Mesangial cell (primary cell): ENCODE measurements around the gene CDK5. TPM values are rescaled to one million over a fixed set of nuclear protein-coding genes. Genes with fewer than 3 reads are reported as not detected.

Experiments used
- total RNA-seq: library from RNA; depleted of rRNA; stranded (reverse); fragments of >200 nt; gene quantifications from 2 replicates; pipeline ENCODE4 v1.2.3, GENCODE V29; 2015

CDK5 gene
- total RNA-seq, result 23.0 and 33.3 TPM in 2 replicates

GRCh38 chr7:151057506-151057988, at the start of gene CDK5:
Gene CDK5 (minus strand): TSS chr7:151057897. CDS start chr7:151057848, 49 bp downstream.

DNA sequence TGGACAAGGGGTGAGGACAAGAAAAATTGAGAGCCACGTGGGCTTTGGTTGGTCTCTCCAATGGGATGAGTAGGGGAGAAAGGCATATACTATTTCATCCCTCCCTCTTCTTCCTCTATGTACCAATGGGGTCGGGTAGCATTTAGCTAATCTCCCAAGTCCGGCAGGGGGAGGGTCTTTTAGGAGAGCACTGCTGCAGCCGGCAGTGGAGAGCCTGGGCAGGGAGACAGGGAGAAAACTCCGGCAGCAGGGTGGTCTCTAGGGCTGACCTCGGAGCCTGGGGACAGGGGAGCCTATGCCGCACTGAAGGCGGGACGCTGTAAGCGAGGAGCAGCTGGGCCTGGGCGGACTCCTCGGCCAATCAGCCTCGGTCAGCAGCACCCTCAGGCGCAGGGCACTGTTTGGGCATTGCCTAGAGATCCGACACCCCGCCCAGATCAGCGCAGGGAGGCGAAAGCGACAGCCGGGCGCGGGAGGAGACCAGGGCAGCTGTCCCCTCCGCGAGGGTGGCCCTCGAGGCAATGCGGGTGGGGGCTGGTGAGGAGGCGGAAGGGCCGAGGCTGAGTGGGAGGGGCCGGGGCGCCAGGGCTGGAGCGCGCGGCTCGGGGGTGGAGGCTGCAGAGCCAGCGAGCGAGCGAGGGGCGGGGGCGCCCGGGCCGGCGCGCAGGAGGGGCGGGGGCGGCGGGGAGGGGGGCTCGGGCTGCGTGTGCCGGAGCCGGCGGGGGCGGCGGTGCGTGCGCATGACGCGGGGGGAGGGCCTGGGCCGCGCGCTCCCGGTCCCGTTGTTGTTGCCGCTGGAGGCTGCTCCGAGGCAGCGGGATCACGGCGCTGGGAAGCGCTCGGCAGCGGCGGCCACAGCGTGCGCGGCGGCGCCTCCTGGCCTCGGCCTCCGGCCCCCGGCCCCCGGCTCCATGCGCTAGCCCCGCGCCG, 28.3 kb upstream of the CDK5 start, which contains the start of gene AGAP3:
Gene AGAP3 (plus strand): TSS at position 785 of the 930 bp plus-strand sequence. CDS start 267 bp downstream, outside the sequence.

GRCh38 chr7:151083071-151083823, 25.6 kb upstream of the CDK5 start, which contains the start of gene TMUB1:
Gene TMUB1 (minus strand): TSS chr7:151083493. CDS start chr7:151082563, 930 bp downstream.

DNA sequence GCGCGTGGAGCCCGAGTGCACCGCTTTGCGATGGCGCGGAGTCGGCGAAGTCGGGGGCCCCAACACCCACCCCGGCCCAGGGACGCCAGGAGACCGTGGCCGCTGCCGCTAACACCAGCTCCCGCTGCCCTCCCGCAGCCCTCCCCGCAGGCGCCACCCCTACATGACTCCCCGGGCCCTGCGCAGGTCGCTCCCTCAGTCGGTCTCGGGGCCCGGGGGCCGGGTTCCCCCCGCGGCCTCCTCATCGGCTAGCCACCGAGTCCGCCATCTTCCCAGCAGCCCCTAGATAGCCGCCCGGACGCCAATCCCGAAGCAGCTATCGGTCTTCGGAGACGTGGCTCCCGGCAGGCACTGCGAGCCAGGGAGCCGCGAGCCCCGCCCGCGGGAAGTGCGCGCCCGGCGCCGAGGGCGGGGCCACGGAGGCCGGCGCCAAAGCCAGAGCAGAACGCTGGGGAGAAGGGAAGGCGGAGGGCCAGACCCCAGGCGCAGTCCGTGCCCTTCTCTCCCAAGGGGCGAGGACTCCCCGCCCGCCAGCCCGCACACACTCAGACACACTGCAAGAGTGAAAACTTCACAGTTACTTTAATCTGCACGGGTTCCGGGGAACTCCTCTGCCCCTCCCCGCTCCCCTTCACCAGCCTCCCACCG, 22.9 kb upstream of the CDK5 start, which contains the start of gene FASTK:
Gene FASTK (minus strand): TSS at position 288 of the 648 bp plus-strand sequence. CDS start 43 bp downstream, at position 245.

GRCh38 chr7:151059367-151060112, 1.8 kb upstream of the CDK5 start, which contains the start of gene SLC4A2:
Gene SLC4A2 (plus strand): TSS chr7:151059589. CDS start chr7:151061988, 2,399 bp downstream.

GRCh38 chr7:151047976-151048815, 9.5 kb downstream of the CDK5 start, which contains the start of gene ASIC3:
Gene ASIC3 (plus strand): TSS chr7:151048531. CDS start chr7:151048886, 355 bp downstream.

DNA sequence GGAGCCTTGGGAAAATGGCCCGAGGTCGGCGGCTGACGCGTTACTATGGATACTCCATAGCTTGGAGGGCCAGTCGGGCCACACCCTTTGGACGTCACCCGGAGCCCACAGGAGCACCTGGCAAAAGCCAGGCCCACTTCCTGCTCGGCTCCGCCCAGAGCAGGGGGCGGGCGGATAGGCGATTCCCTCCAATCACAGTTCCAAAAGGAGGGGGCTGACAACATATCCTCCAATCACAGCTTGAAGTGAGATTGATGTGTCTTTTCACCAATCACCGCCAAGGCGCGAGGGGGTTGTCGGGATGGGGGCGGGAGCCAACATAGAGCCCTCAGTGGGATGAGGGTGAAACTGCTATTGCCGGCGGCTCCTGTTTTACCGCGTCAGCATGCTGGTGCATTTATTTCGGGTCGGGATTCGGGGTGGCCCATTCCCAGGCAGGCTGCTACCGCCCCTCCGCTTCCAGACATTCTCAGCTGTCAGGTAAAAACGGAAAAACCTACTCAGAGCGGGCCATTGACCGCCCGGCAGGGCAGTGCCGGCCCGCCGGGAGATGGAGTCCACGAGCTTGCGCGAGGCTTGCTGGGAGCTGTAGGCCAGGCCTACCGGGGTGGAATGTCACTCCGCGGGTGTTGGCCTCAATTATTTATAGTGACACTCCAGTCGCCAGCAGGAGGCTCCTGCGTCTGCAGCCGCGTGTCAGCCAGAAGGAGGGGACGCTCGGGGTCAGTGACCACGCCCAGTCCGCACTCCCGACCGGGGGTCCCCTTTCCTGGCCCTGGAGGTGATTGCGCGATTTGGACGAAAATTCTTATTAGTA, 29.4 kb downstream of the CDK5 start, which contains the start of gene ABCB8:
Gene ABCB8 (plus strand): TSS at position 320 of the 817 bp plus-strand sequence. CDS start 66 bp downstream, at position 386.

DNA sequence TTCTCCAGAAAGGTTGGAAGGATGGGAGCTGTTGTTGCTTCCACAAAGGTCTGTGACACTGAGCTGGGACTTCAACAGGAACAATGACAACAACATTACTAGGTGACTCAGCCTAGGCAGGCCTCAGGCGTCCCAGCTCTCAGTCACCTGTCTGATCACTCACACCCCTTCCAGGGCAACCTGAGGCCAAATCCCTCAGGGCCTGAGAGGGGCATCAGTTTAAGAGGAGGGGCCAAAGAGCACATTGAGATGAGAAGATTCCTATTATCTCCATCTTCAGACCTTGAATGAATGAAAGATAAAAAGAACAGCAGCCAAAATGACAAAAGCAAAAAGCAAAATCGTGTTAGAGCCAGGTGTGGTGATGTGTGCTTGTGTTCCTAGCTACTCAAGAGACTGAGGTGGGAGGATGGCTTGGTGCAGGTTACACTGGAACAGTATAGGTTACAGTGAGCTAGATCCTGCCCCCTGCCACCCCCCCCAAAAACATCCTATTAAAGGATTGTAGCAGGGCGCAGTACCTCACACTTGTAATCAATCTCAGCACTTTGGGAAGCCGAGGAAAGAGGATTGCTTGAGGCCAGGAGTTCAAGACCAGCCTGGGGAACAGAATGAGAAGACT, 33.2 kb downstream of the CDK5 start, which contains the start of gene ATG9B:
Gene ATG9B (minus strand): TSS at position 60 of the 622 bp plus-strand sequence. CDS start 71 bp downstream, outside the sequence.

Other genes with a start within 250 kb of the CDK5 start
- gene AOC1, start 205.4 kb downstream of the CDK5 start, total RNA-seq, result not detected in 2 replicates
- gene KCNH2, start 79.6 kb downstream of the CDK5 start, total RNA-seq, result 1.4 and 2.3 TPM in 2 replicates
- gene NOS3, start 66.9 kb downstream of the CDK5 start, total RNA-seq, result 2.0 and 4.3 TPM in 2 replicates
- under 0.01 and 0.33 TPM in 2 replicates for gene ATG9B, start 33.4 kb downstream of the CDK5 start, total RNA-seq
- 35.2 and 52.0 TPM in 2 replicates for gene ABCB8, start 29.4 kb downstream of the CDK5 start, total RNA-seq
- 0.38 TPM in 1 of 2 replicates, not detected in the other for gene ASIC3, start 9.4 kb downstream of the CDK5 start, total RNA-seq
- gene SLC4A2, start 1.7 kb upstream of the CDK5 start, total RNA-seq, result 177 and 233 TPM in 2 replicates
- 77.7 and 91.1 TPM in 2 replicates for gene FASTK, start 22.9 kb upstream of the CDK5 start, total RNA-seq
- gene TMUB1, start 25.6 kb upstream of the CDK5 start, total RNA-seq, result 78.5 and 88.0 TPM in 2 replicates
- gene AGAP3, start 28.6 kb upstream of the CDK5 start, total RNA-seq, result 59.5 and 69.5 TPM in 2 replicates
- gene GBX1, start 109.8 kb upstream of the CDK5 start, total RNA-seq, result not detected in 2 replicates
- gene ASB10, start 129.4 kb upstream of the CDK5 start, total RNA-seq, result not detected in 2 replicates
- gene H2BK1, start 152.6 kb upstream of the CDK5 start, total RNA-seq, result not detected in 2 replicates
- 39.0 and 55.7 TPM in 2 replicates for gene ABCF2, start 169.3 kb upstream of the CDK5 start, total RNA-seq
- 66.8 and 80.9 TPM in 2 replicates for gene CHPF2, start 174.6 kb upstream of the CDK5 start, total RNA-seq
- 11.1 and 51.8 TPM in 2 replicates for gene SMARCD3, start 190.8 kb upstream of the CDK5 start, total RNA-seq